Smooth muscle cell (in vitro differentiated cells): ENCODE data around the gene ARHGEF4. TPM values are rescaled to one million over a fixed set of nuclear protein-coding genes. Genes with fewer than 3 reads are reported as not detected.

Experiments
- DNase-seq: peaks from one replicate; lab custom pipeline; 2025; ENCODE audit not compliant: unreplicated experiment; lab: John Stamatoyannopoulos, UW
- H2AFZ ChIP-seq: fragments of 200-600 bp; sonication (generic); 2 replicates; pipeline ENCODE4 v1.6.0; 2016; ENCODE audit warnings: antibody characterized with exemption, low read depth, mild to moderate bottlenecking
- H3F3A ChIP-seq: fragments of 200-600 bp; sonication (generic); 2 replicates; pipeline ENCODE4 v1.6.0; 2017; ENCODE audit warnings: antibody characterized with exemption, low read depth
- H3K27ac ChIP-seq: fragments of 200-600 bp; sonication (generic); 2 replicates; pipeline ENCODE4 v1.5.1; 2016; ENCODE audit warnings: low read depth, mild to moderate bottlenecking
- H3K27me3 ChIP-seq: fragments of 200-600 bp; sonication (generic); 2 replicates; pipeline ENCODE4 v1.6.1; 2016; ENCODE audit warnings: low read depth, mild to moderate bottlenecking
- H3K36me3 ChIP-seq: fragments of 200-600 bp; sonication (generic); 2 replicates; pipeline ENCODE4 v1.5.1; 2016; ENCODE audit warnings: low read depth
- H3K4me1 ChIP-seq: fragments of 200-600 bp; sonication (generic); 2 replicates; pipeline ENCODE4 v1.5.1; 2016; ENCODE audit warnings: low read depth
- H3K4me2 ChIP-seq: fragments of 200-600 bp; sonication (generic); 2 replicates; pipeline ENCODE4 v1.6.0; 2016; ENCODE audit warnings: mild to moderate bottlenecking
- H3K4me3 ChIP-seq: fragments of 200-600 bp; sonication (generic); 2 replicates; pipeline ENCODE4 v1.5.1; 2016; ENCODE audit warnings: mild to moderate bottlenecking
- H3K79me2 ChIP-seq: fragments of 200-600 bp; sonication (generic); 2 replicates; pipeline ENCODE4 v1.6.0; 2016; ENCODE audit warnings: low read depth, mild to moderate bottlenecking
- H3K9ac ChIP-seq: fragments of 200-600 bp; sonication (generic); 2 replicates; pipeline ENCODE4 v1.6.0; 2016; ENCODE audit warnings: low read depth
- H3K9me3 ChIP-seq: fragments of 200-600 bp; sonication (generic); replicated peaks from 2 replicates; pipeline ENCODE4 v1.5.1; 2016; ENCODE audit warnings: low read depth
- H4K20me1 ChIP-seq: fragments of 200-600 bp; sonication (generic); 2 replicates; pipeline ENCODE4 v1.6.0; 2016; ENCODE audit warnings: low read depth
- WGBS: methylation state at CpG from one replicate; pipeline ENCODE4 v1.1.7; 2016; ENCODE audit warnings: low lambda C conversion rate; 5-methylcytosine and 5-hydroxymethylcytosine counted together
- polyA plus RNA-seq: library from polyadenylated mRNA; unstranded; fragments of >200 nt; fragmentation: Nextera tagmentation; extraction: Ambion mirVana; gene quantifications from 2 replicates; pipeline ENCODE4 v1.2.1, GENCODE V29; 2016
- total RNA-seq: library from RNA; depleted of rRNA; stranded (reverse); fragments of >200 nt; gene quantifications from 2 replicates; pipeline ENCODE4 v1.2.3, GENCODE V29; 2014
- TF ChIP-seq, protein P1 (sequence below): fragments of 200-600 bp; sonication (generic); IDR thresholded peaks from 2 replicates; pipeline ENCODE4 v1.5.1; 2017; ENCODE audit warnings: borderline replicate concordance, mild to moderate bottlenecking, antibody characterized with exemption; ENCODE audit not compliant: insufficient read depth, poor library complexity, severe bottlenecking

The ARHGEF4 gene
- total and polyA plus RNA-seq, 2 experiments from 2014 or later: 14.9 to 16.0 TPM

DNA sequence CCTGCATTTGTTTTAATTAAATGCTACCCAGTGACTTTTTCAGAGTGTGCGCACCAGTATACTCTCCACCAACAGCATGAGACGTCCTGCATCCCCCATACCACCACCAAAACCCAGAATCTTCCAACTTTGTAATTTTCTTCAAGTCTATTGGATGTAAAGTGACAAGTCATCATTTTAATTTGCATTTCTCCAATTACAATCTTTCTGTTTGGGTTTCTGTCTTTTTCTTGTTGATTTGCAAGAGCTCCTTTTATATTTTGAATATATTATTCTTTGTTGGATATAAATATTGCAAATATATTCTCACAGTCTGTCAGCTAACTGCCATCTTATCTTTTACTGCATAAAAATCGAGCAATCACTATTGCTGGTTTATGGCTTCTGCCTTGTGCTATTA lies 160.0 kb downstream of the ARHGEF4 start:
- H3K79me2 ChIP-seq: no peaks in the 10 kb centered on the region
- no peaks in the 10 kb centered on the region for H3K9me3 ChIP-seq
- H3K27ac ChIP-seq: no peak overlapping the region
- H3K4me3 ChIP-seq: no peak overlapping the region
- no peak for DNase-seq
- H3F3A ChIP-seq: no peaks in the 10 kb centered on the region
- no peaks in the 10 kb centered on the region for H3K4me1 ChIP-seq
- no peak overlapping the region for H3K9ac ChIP-seq
- no peaks in the 10 kb centered on the region for H4K20me1 ChIP-seq
- H2AFZ ChIP-seq: no peak overlapping the region
- H3K4me2 ChIP-seq: no peak overlapping the region
- no peaks in the 10 kb centered on the region for H3K27me3 ChIP-seq
- WGBS: 66% methylated on average over 3 of the region's 3 CpGs
- TF ChIP-seq, protein P1, sequence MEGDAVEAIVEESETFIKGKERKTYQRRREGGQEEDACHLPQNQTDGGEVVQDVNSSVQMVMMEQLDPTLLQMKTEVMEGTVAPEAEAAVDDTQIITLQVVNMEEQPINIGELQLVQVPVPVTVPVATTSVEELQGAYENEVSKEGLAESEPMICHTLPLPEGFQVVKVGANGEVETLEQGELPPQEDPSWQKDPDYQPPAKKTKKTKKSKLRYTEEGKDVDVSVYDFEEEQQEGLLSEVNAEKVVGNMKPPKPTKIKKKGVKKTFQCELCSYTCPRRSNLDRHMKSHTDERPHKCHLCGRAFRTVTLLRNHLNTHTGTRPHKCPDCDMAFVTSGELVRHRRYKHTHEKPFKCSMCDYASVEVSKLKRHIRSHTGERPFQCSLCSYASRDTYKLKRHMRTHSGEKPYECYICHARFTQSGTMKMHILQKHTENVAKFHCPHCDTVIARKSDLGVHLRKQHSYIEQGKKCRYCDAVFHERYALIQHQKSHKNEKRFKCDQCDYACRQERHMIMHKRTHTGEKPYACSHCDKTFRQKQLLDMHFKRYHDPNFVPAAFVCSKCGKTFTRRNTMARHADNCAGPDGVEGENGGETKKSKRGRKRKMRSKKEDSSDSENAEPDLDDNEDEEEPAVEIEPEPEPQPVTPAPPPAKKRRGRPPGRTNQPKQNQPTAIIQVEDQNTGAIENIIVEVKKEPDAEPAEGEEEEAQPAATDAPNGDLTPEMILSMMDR: no peak
- H3K36me3 ChIP-seq: no peaks in the 10 kb centered on the region

DNA sequence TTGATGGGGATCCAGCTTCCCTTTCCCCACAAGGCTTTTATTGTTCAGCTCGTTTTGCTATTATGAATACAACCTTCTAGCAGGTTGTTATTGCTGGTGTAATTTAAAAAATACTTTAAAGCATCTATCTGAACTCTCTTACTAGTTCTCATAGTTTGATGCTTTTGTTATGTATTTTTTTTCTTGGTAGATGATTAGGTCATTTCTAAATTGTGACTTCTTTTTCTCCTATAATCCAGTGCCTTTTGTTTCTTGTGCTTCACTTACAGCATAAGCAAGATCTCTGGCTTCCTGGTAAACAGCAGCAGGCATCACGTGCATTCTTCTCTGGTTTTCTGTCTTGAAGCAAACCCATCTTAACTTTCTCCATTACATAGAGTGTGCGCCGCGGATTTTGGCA lies 160.5 kb downstream of the ARHGEF4 start:
- WGBS: 71% methylated on average over 5 of the region's 5 CpGs

DNA sequence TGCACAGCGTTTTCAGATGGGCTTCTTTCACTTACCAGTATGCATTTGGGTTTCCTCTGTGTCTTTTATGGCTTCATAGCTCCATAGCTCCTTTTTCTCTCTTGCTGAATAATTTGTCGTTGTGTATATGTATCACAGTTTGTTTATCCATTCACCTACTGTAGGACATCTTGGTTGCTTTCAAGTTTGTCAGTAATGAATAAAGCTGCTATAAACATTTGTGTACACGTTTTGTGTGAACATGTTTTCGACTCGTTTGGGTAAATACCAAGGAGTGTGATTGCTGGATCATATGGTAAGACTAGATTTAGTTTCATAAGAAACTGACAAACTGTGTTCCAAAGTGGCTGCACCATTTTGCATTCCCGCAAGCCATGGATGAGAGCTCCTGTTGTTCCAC lies 161.8 kb downstream of the ARHGEF4 start:
- TF ChIP-seq, protein P1: no peak
- H3K4me1 ChIP-seq: no peaks in the 10 kb centered on the region
- H3K4me2 ChIP-seq: no peak overlapping the region
- H3K79me2 ChIP-seq: no peaks in the 10 kb centered on the region
- H2AFZ ChIP-seq: no peak overlapping the region
- no peaks in the 10 kb centered on the region for H3K36me3 ChIP-seq
- no peaks in the 10 kb centered on the region for H3F3A ChIP-seq
- WGBS: 78% methylated on average over 6 of the region's 6 CpGs
- no peaks in the 10 kb centered on the region for H3K9me3 ChIP-seq
- no peak for DNase-seq
- H3K27me3 ChIP-seq: no peaks in the 10 kb centered on the region
- no peaks in the 10 kb centered on the region for H4K20me1 ChIP-seq
- no peak overlapping the region for H3K9ac ChIP-seq
- no peak overlapping the region for H3K27ac ChIP-seq
- no peak overlapping the region for H3K4me3 ChIP-seq

More for the DNA sequence above, 160.5 kb downstream of the ARHGEF4 start:
- Histone ChIP-seq H3K4me2 (no peak overlapping the region), H3F3A (no peaks in the 10 kb centered on the region), H3K27ac (no peak overlapping the region), H3K79me2 (no peaks in the 10 kb centered on the region), H2AFZ (no peak overlapping the region), H3K4me3 (no peak overlapping the region), H3K9ac (no peak overlapping the region), H3K36me3 (no peaks in the 10 kb centered on the region), H3K4me1 (no peaks in the 10 kb centered on the region), H3K27me3 (no peaks in the 10 kb centered on the region), H3K9me3 (no peaks in the 10 kb centered on the region), H4K20me1 (no peaks in the 10 kb centered on the region)
- TF ChIP-seq, protein P1: no peak
- no peak for DNase-seq

DNA sequence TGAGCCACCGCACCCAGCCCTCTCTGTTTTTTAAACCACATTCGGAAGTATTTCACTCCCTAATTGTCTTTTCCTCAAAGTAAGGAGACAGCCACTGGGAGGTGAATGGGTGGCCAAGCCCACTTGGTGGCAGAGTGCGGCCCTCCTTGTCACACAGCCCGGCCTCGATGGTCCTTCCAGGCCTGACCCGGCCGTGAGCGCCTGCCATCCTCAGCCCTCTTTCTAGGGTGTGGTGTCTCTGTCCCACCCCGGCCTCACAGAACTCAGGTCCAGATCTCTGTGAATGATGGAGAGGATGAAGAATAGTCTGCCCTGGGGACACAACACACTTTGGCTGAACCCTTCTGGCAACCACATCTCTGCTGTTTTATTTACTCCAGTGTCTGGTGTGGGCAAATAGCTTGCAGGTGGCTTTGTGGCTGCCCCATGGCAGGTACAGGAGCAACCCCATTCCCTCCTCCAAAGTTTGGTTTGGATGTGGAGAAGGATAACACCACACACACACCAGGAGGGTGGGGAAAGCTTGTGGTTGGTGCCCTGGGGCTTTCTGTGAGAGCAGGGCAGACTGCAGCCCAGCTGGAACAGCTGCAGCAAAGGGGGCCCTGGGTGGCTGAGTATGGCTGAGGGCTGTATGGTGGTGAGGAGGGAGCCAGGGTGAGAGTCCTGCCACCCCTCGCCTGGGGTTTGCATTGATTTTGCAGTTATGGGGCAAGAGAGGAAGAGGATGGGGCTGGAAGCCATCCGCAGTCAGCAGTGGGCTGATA lies 167.9 kb downstream of the ARHGEF4 start:
- no peak overlapping the region for H3K27ac ChIP-seq
- H3K79me2 ChIP-seq: no peaks in the 10 kb centered on the region
- H2AFZ ChIP-seq: no peak overlapping the region
- no peak overlapping the region for H3K4me2 ChIP-seq
- 88% methylated on average over 11 of the region's 11 CpGs for WGBS
- no peaks in the 10 kb centered on the region for H3K27me3 ChIP-seq
- no peaks in the 10 kb centered on the region for H3K4me1 ChIP-seq
- DNase-seq: no peak
- TF ChIP-seq, protein P1: no peak
- H3K9ac ChIP-seq: no peak overlapping the region
- no peak overlapping the region for H3K4me3 ChIP-seq
- H3K9me3 ChIP-seq: no peaks in the 10 kb centered on the region
- no peaks in the 10 kb centered on the region for H3K36me3 ChIP-seq
- H3F3A ChIP-seq: no peaks in the 10 kb centered on the region
- no peaks in the 10 kb centered on the region for H4K20me1 ChIP-seq
